Right lobe of liver (tissue), 6 donors: Measurements from ENCODE around the gene BCL2. TPM values are rescaled to one million over a fixed set of nuclear protein-coding genes. Genes with fewer than 3 reads are reported as not detected.
A peak's percentile ranks its signal among the peaks of the same experiment; 100 is the strongest.
"Not testable (repeated sequence)": the region's sequence is repeated elsewhere in the genome, so short reads cannot be mapped to it uniquely, and the experiment has no call there.

ENCODE experiments used
- ATAC-seq, 4 donors: fragments of 200-7000 bp; cut with Tn5 transposase; one replicate each; pipeline ENCODE4 v1.9.1; 2020; ENCODE audit warnings: mild to moderate bottlenecking in 4 of 4, moderate library complexity in 4 of 4
- DNase-seq, 3 donors: peaks; one replicate each; pipeline ENCODE4 v3.0.0-alpha.2; 2020
- H3K27ac ChIP-seq, 3 donors: fragments of 200-600 bp; one replicate each; pipeline ENCODE4 v1.8.0; 2022
- H3K27me3 ChIP-seq, 2 donors: fragments of 200-600 bp; one replicate each; pipeline ENCODE4 v1.8.0; 2022
- H3K36me3 ChIP-seq, 4 donors: fragments of 200-600 bp; sonication (generic) in 1 of 4; one replicate each; pipeline versions ENCODE4 v1.5.1 to v1.8.0; 2017 to 2022; ENCODE audit warnings: control low read depth in 1 of 4
- H3K4me1 ChIP-seq, 4 donors: fragments of 200-600 bp; sonication (generic) in 1 of 4; one replicate each; pipeline versions ENCODE4 v1.5.1 to v1.8.0; 2017 to 2022; ENCODE audit warnings: control low read depth in 1 of 4
- H3K4me3 ChIP-seq, 3 donors: fragments of 200-600 bp; one replicate each; pipeline ENCODE4 v1.8.0; 2022
- H3K9me3 ChIP-seq, 4 donors: fragments of 200-600 bp; sonication (generic) in 1 of 4; one replicate each; pipeline versions ENCODE4 v1.5.1 to v1.8.0; 2017 to 2022; ENCODE audit warnings: control low read depth in 1 of 4
- CTCF ChIP-seq, 4 donors: fragments of 200-600 bp in 3 of 4; fragments of 450-650 bp in 1 of 4; IDR thresholded peaks; one replicate each; pipeline versions ENCODE4 v1.5.1 to v1.8.0; 2016 to 2022; ENCODE audit warnings: antibody characterized with exemption in 4 of 4, mild to moderate bottlenecking in 2 of 4
- POLR2A ChIP-seq: fragments of 450-650 bp; IDR thresholded peaks from one replicate; pipeline ENCODE4 v1.6.1; 2017; ENCODE audit warnings: antibody characterized with exemption, mild to moderate bottlenecking
- WGBS: methylation state at CpG from one replicate; pipeline ENCODE4 v1.1.6; 2018; ENCODE audit warnings: low coverage, low lambda C conversion rate; ENCODE audit not compliant: insufficient coverage; ENCODE audit errors: missing lambda C conversion rate; 5-methylcytosine and 5-hydroxymethylcytosine counted together
- intact Hi-C, 2 donors: fragments of 100-400 bp; cut with DNase I; formaldehyde crosslinking; loops; one replicate each; pipeline versions ENCODE4 v1.11.2 to v1.14.1; 2022
- total RNA-seq, 6 experiments: library from RNA; depleted of rRNA in 2 of 6; stranded (reverse); fragments of >200 nt in 2 of 6; fragmentation: NEBNext Ultra II Directional in 3 of 6; extraction: Animal tissue kit (Norgen Biotek cat#: 25700) in 3 of 6; gene quantifications; one replicate each; pipeline versions ENCODE4 v1.1.0 to v1.2.4, GENCODE V29; 2016 to 2023
- donor health status: DM: no; HTN: yes; CAD: no.
- donor health status: DM: no; HTN: no; CAD: no.
- donor health status: DM: no; HTN: no; CAD: no.
- donor health status: DM: no; HTN: yes; CAD: no.
- donor health status: DM: no; HTN: yes; CAD: no.

BCL2 gene
- total RNA-seq, 6 experiments from 2014 or later: 0.73 to 4.7 (median 2.7) TPM

GRCh38 chr18:63366213-63367052 is 46.9 kb upstream of the BCL2 start:
- no peaks in the 10 kb centered on the region for H3K9me3 ChIP-seq
- peaks cover 0 to 10% (median 5%) of the 10 kb centered on the region in 4 donors for H3K36me3 ChIP-seq
- TF ChIP-seq CTCF (IDR thresholded peaks at IDR 0.05) (no peak), POLR2A (peak; percentile 68)
- WGBS: 0% methylated on average over 12 of the region's 65 CpGs
- peak overlapping the region; percentile 89 to 97 (median 94) for H3K27ac ChIP-seq
- H3K4me1 ChIP-seq: peaks cover 0 to 18% (median 0%) of the 10 kb centered on the region in 4 donors
- DNase-seq (peak; percentile 70 to 79 (median 79)), ATAC-seq (peak; percentile 42 to 63 (median 49))
- no peaks in the 10 kb centered on the region for H3K27me3 ChIP-seq
- H3K4me3 ChIP-seq: peak overlapping the region; percentile 85 to 90 (median 90)
- intact Hi-C loops: loop anchor here in 1 of 2 donors (10.0 kb wide), 1 partner anchor 58 kb away; the partner anchor contains the start of gene VPS4B

GRCh38 chr18:63365876-63366212 is 46.3 kb upstream of the BCL2 start:
- Histone ChIP-seq H3K27me3 (no peaks in the 10 kb centered on the region), H3K36me3 (peaks cover 0 to 11% (median 6%) of the 10 kb centered on the region in 4 donors), H3K4me3 (peak overlapping the region; percentile 85 to 90 (median 90)), H3K9me3 (no peaks in the 10 kb centered on the region), H3K27ac (peak overlapping the region; percentile 89 to 97 (median 94)), H3K4me1 (peaks cover 0 to 18% (median 0%) of the 10 kb centered on the region in 4 donors)
- no peak for DNase-seq
- ATAC-seq: no peak
- TF ChIP-seq CTCF (IDR thresholded peaks at IDR 0.05) (no peak), POLR2A (no peak)
- WGBS: 1% methylated on average over 12 of the region's 12 CpGs
- intact Hi-C loops: loop anchor here in 1 of 2 donors (10.0 kb wide), 1 partner anchor 59 kb away; the partner anchor contains the start of gene VPS4B

- WGBS: 60% methylated on average over 1 of the region's 2 CpGs
- no peak for ATAC-seq
- intact Hi-C loops: loop anchor here in 1 of 2 donors (10.0 kb wide), 1 partner anchor 61 kb away; the partner anchor contains the start of gene VPS4B
Measured at GRCh38 chr18:63363951-63364350, 44.4 kb upstream of the BCL2 start.

DNA sequence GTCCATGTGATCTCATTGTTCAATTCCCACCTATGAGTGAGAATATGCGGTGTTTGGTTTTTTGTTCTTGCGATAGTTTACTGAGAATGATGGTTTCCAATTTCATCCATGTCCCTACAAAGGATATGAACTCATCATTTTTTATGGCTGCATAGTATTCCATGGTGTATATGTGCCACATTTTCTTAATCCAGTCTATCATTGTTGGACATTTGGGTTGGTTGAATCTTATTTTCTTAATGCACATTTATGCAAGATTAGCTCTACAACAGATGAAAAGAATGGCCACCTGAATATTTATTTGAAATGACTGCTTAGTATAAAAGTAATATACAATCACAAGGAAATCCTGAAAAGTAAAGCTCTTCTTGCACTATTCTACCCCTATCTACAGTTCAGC is 43.9 kb upstream of the BCL2 start:
- not testable (repeated sequence) for H3K4me3 ChIP-seq, ATAC-seq, H3K27me3 ChIP-seq, DNase-seq, H3K9me3 ChIP-seq, H3K27ac ChIP-seq
- H3K36me3 ChIP-seq: peaks cover 5 to 35% (median 13%) of the 10 kb centered on the region in 4 donors
- peaks cover 0 to 18% (median 0%) of the 10 kb centered on the region in 4 donors for H3K4me1 ChIP-seq
- no CpG with 5 or more reads among the region's 2 CpGs for WGBS
- intact Hi-C loops: loop anchor here in 1 of 2 donors (10.0 kb wide), 1 partner anchor 61 kb away; the partner anchor contains the start of gene VPS4B

More at GRCh38 chr18:63363951-63364350, 44.4 kb upstream of the BCL2 start:
- TF ChIP-seq POLR2A (no peak), CTCF (IDR thresholded peaks at IDR 0.05) (no peak)
- Histone ChIP-seq H3K27ac (no peak overlapping the region), H3K27me3 (no peaks in the 10 kb centered on the region), H3K4me3 (no peak overlapping the region), H3K4me1 (peaks cover 0 to 18% (median 0%) of the 10 kb centered on the region in 4 donors), H3K9me3 (no peaks in the 10 kb centered on the region), H3K36me3 (peaks cover 5 to 29% (median 13%) of the 10 kb centered on the region in 4 donors)
- DNase-seq: no peak
